Measurements from ENCODE around the gene KCNE3.

GRCh38 chr11:74468058-74468457 is 709 bp upstream of the KCNE3 start:
- TF ChIP-seq, protein P1, sequence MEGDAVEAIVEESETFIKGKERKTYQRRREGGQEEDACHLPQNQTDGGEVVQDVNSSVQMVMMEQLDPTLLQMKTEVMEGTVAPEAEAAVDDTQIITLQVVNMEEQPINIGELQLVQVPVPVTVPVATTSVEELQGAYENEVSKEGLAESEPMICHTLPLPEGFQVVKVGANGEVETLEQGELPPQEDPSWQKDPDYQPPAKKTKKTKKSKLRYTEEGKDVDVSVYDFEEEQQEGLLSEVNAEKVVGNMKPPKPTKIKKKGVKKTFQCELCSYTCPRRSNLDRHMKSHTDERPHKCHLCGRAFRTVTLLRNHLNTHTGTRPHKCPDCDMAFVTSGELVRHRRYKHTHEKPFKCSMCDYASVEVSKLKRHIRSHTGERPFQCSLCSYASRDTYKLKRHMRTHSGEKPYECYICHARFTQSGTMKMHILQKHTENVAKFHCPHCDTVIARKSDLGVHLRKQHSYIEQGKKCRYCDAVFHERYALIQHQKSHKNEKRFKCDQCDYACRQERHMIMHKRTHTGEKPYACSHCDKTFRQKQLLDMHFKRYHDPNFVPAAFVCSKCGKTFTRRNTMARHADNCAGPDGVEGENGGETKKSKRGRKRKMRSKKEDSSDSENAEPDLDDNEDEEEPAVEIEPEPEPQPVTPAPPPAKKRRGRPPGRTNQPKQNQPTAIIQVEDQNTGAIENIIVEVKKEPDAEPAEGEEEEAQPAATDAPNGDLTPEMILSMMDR (IDR thresholded peaks at IDR 0.05; ENCODE audit: insufficient read depth, low read depth, low read length): no peak
- TF ChIP-seq EZH2 (IDR thresholded peaks at IDR 0.05; ENCODE audit: insufficient read depth, low read length): no peak

Data from astrocyte (in vitro differentiated cells and primary cell).